GM23248 (cell line): ENCODE data around the gene KRT84. TPM values are rescaled to one million over a fixed set of nuclear protein-coding genes. Genes with fewer than 3 reads are reported as not detected.

Source experiments
- DNase-seq: peaks from one replicate; pipeline ENCODE4 v3.0.0-alpha.2; 2015
- H2AFZ ChIP-seq: fragments of 200-600 bp; sonication (generic); 2 replicates; pipeline ENCODE4 v1.6.1; 2016; ENCODE audit warnings: antibody characterized with exemption
- H3F3A ChIP-seq: fragments of 200-600 bp; sonication (generic); 2 replicates; pipeline ENCODE4 v1.6.1; 2016; ENCODE audit warnings: mild to moderate bottlenecking, antibody characterized with exemption, mixed run types; ENCODE audit not compliant: insufficient read depth
- H3K27ac ChIP-seq: fragments of 200-600 bp; sonication (generic); 2 replicates; pipeline ENCODE4 v1.5.1; 2016; ENCODE audit warnings: mild to moderate bottlenecking
- H3K27me3 ChIP-seq: fragments of 200-600 bp; sonication (generic); replicated peaks from 2 replicates; pipeline ENCODE4 v1.6.1; 2016; ENCODE audit warnings: mild to moderate bottlenecking; ENCODE audit not compliant: insufficient read depth
- H3K36me3 ChIP-seq: fragments of 200-600 bp; sonication (generic); 2 replicates; pipeline ENCODE4 v1.6.1; 2016; ENCODE audit warnings: low read depth, mild to moderate bottlenecking
- H3K4me1 ChIP-seq: fragments of 200-600 bp; sonication (generic); 2 replicates; pipeline ENCODE4 v1.6.1; 2016; ENCODE audit warnings: mild to moderate bottlenecking; ENCODE audit not compliant: insufficient read depth
- H3K4me2 ChIP-seq: fragments of 200-600 bp; sonication (generic); one replicate; pipeline ENCODE4 v1.6.1; 2016; ENCODE audit warnings: mild to moderate bottlenecking; ENCODE audit not compliant: unreplicated experiment
- H3K4me3 ChIP-seq: fragments of 200-600 bp; sonication (generic); 2 replicates; pipeline ENCODE4 v1.5.1; 2016; ENCODE audit warnings: mild to moderate bottlenecking
- H3K79me2 ChIP-seq: fragments of 200-600 bp; sonication (generic); 2 replicates; pipeline ENCODE4 v1.6.1; 2016; ENCODE audit warnings: mild to moderate bottlenecking; ENCODE audit not compliant: insufficient read depth
- H3K9ac ChIP-seq: fragments of 200-600 bp; sonication (generic); 2 replicates; pipeline ENCODE4 v1.6.1; 2016; ENCODE audit warnings: mild to moderate bottlenecking
- H3K9me2 ChIP-seq: fragments of 200-600 bp; sonication (generic); 2 replicates; pipeline ENCODE4 v1.6.1; 2016; ENCODE audit warnings: mixed run types, mild to moderate bottlenecking, moderate library complexity; ENCODE audit not compliant: insufficient read depth
- H3K9me3 ChIP-seq: fragments of 200-600 bp; sonication (generic); one replicate; pipeline ENCODE4 v1.6.1; 2017; ENCODE audit warnings: low read depth
- H4K20me1 ChIP-seq: fragments of 200-600 bp; sonication (generic); 2 replicates; pipeline ENCODE4 v1.6.0; 2016; ENCODE audit not compliant: insufficient read depth
- EZH2 ChIP-seq: fragments of 200-600 bp; sonication (generic); IDR thresholded peaks from 2 replicates; pipeline ENCODE4 v1.6.1; 2018; ENCODE audit warnings: antibody characterized with exemption, mild to moderate bottlenecking; ENCODE audit not compliant: insufficient read depth, poor library complexity, severe bottlenecking
- EZH2phosphoT487 ChIP-seq: fragments of 200-600 bp; sonication (generic); IDR thresholded peaks from 2 replicates; pipeline ENCODE4 v1.6.1; 2018; ENCODE audit warnings: antibody characterized with exemption, moderate library complexity, mild to moderate bottlenecking, low read depth; ENCODE audit not compliant: insufficient read depth
- WGBS, 2 experiments: methylation state at CpG; one replicate each; pipeline ENCODE4 v1.1.6; 2015 to 2017; ENCODE audit warnings: low lambda C conversion rate in 2 of 2, low coverage in 1 of 2; ENCODE audit errors: missing lambda C conversion rate in 2 of 2; 5-methylcytosine and 5-hydroxymethylcytosine counted together
- in situ Hi-C: fragments of 300-500 bp; cut with MboI; formaldehyde crosslinking; loops from 2 replicates; pipeline ENCODE4 v1.15.0; 2020
- polyA plus RNA-seq: library from polyadenylated mRNA; unstranded; fragments of >200 nt; fragmentation: Nextera tagmentation; extraction: Ambion mirVana; gene quantifications from 2 replicates; pipeline ENCODE4 v1.2.1, GENCODE V29; 2016
- total RNA-seq: library from RNA; depleted of rRNA; stranded (reverse); fragments of >200 nt; shearing (Covaris generic); gene quantifications from 2 replicates; pipeline ENCODE4 v1.2.3, GENCODE V29; 2014; rRNA removed

The KRT84 gene
- total RNA-seq (not detected in 2 replicates), polyA plus RNA-seq (not detected in 2 replicates)

GRCh38 chr12:52385226-52385702 lies at the start of gene KRT84:
TSS of gene KRT84 (minus strand) at chr12:52385652. CDS start at chr12:52385585, 67 bp downstream.
- Histone ChIP-seq H3K79me2 (no peaks in the 10 kb centered on the region), H3K9me3 (no peaks in the 10 kb centered on the region), H3K4me1 (peaks cover 9% of the 10 kb centered on the region), H3K4me3 (no peak within 1 kb of the TSS), H3K9me2 (no peaks in the 10 kb centered on the region), H3K36me3 (no peaks in the 10 kb centered on the region), H3F3A (peaks cover 6% of the 10 kb centered on the region), H3K9ac (no peak within 1 kb of the TSS), H2AFZ (no peak within 1 kb of the TSS), H3K27me3 (peaks cover 31% of the 10 kb centered on the region), H4K20me1 (no peaks in the 10 kb centered on the region), H3K4me2 (no peak within 1 kb of the TSS), H3K27ac (no peak within 1 kb of the TSS)
- in situ Hi-C loops, result loop anchor here (10.0 to 25.0 kb wide), 2 partner anchors 480 to 602 kb away; no protein-coding TSS in a partner anchor
- WGBS, 2 experiments, result 82 to 83% methylated on average over 11 of the region's 11 CpGs
- DNase-seq, result no peak
- no peak for TF ChIP-seq EZH2phosphoT487
- TF ChIP-seq EZH2, result no peak

- H3K27ac ChIP-seq, result no peak overlapping the region
- peaks cover 8% of the 10 kb centered on the region; the same call in 1 of the 2 replicates for H3F3A ChIP-seq
- in situ Hi-C loops, result no loop called here
- peak; percentile 29 for DNase-seq
- no peaks in the 10 kb centered on the region for H3K36me3 ChIP-seq
- WGBS, 2 experiments, result 90 to 92% methylated on average over 6 of the region's 6 CpGs
- TF ChIP-seq EZH2 (no peak), EZH2phosphoT487 (no peak)
- no peaks in the 10 kb centered on the region for H3K9me3 ChIP-seq
- no peaks in the 10 kb centered on the region for H3K79me2 ChIP-seq
- no peaks in the 10 kb centered on the region for H3K9me2 ChIP-seq
- H3K4me3 ChIP-seq, result no peak overlapping the region
- no peak overlapping the region for H3K9ac ChIP-seq
- H2AFZ ChIP-seq, result no peak overlapping the region
- H3K4me1 ChIP-seq, result peaks cover under 1% of the 10 kb centered on the region
- no peak overlapping the region for H3K4me2 ChIP-seq
- peaks cover 15% of the 10 kb centered on the region for H3K27me3 ChIP-seq
- no peaks in the 10 kb centered on the region for H4K20me1 ChIP-seq
These were observed 49.5 kb upstream of the KRT84 start for GRCh38 chr12:52434760-52435530.

GRCh38 chr12:52434081-52434733 lies 48.8 kb upstream of the KRT84 start, which contains the start of gene KRT75:
TSS of gene KRT75 (minus strand) at chr12:52434371. CDS start at chr12:52434304, 67 bp downstream.
- no peak within 1 kb of the TSS for H2AFZ ChIP-seq
- H3K36me3 ChIP-seq, result no peaks in the 10 kb centered on the region
- H3K9me3 ChIP-seq, result no peaks in the 10 kb centered on the region
- TF ChIP-seq EZH2phosphoT487 (no peak), EZH2 (no peak)
- H4K20me1 ChIP-seq, result no peaks in the 10 kb centered on the region
- no peaks in the 10 kb centered on the region for H3K79me2 ChIP-seq
- H3K4me1 ChIP-seq, result no peaks in the 10 kb centered on the region; the same call in 1 of the 2 replicates
- peaks cover 5% of the 10 kb centered on the region; the same call in 1 of the 2 replicates for H3F3A ChIP-seq
- H3K9ac ChIP-seq, result no peak within 1 kb of the TSS
- no peak within 1 kb of the TSS for H3K27ac ChIP-seq
- H3K27me3 ChIP-seq, result peaks cover 20% of the 10 kb centered on the region
- H3K9me2 ChIP-seq, result no peaks in the 10 kb centered on the region
- H3K4me3 ChIP-seq, result no peak within 1 kb of the TSS
- 73 to 74% methylated on average over 20 of the region's 20 CpGs for WGBS, 2 experiments
- H3K4me2 ChIP-seq, result no peak within 1 kb of the TSS
- in situ Hi-C loops, result no loop called here
- DNase-seq, result peak; percentile 57

- no peak for DNase-seq
- Histone ChIP-seq H3K9me2 (no peaks in the 10 kb centered on the region), H3K79me2 (no peaks in the 10 kb centered on the region), H3K36me3 (no peaks in the 10 kb centered on the region), H4K20me1 (no peaks in the 10 kb centered on the region), H3K9ac (no peak overlapping the region), H3F3A (peaks cover 5% of the 10 kb centered on the region; the same call in 1 of the 2 replicates), H3K27me3 (peaks cover 26% of the 10 kb centered on the region), H3K4me2 (no peak overlapping the region), H3K9me3 (no peaks in the 10 kb centered on the region), H3K27ac (no peak overlapping the region), H3K4me3 (no peak overlapping the region), H2AFZ (no peak overlapping the region), H3K4me1 (no peaks in the 10 kb centered on the region; the same call in 1 of the 2 replicates)
- WGBS, 2 experiments, result 89 to 93% methylated on average over 12 of the region's 12 CpGs
- no peak for TF ChIP-seq EZH2
- in situ Hi-C loops, result no loop called here
These were observed 48.1 kb upstream of the KRT84 start for GRCh38 chr12:52433501-52434080.
